Stimulated activated naive CD8-positive, alpha-beta T cell treated with anti-CD3 and anti-CD28 coated beads, Interleukin-15, amount 100 ng/mL, for 72 hours (primary cell): ENCODE results near the gene PACS2.
A peak's percentile ranks its signal among the peaks of the same experiment; 100 is the strongest.
"Not testable (repeated sequence)": the region's sequence is repeated elsewhere in the genome, so short reads cannot be mapped to it uniquely, and the experiment has no call there.

Experiments used
- ATAC-seq: fragments of 150-1000 bp; cut with Tn5 transposase; 2 replicates; pipeline ENCODE4 v1.10.0; 2021; ENCODE audit warnings: mild to moderate bottlenecking, moderate library complexity
- DNase-seq, 2 donors: peaks; one replicate each; pipeline ENCODE4 v3.0.0; 2021 to 2022
- H3K27ac Mint-ChIP-seq, 2 donors: one replicate each; pipeline ENCODE4 v1.8.0; 2022; ENCODE audit warnings: mild to moderate bottlenecking in 2 of 2, mixed read lengths in 2 of 2, moderate library complexity in 2 of 2
- H3K27me3 Mint-ChIP-seq: one replicate; pipeline ENCODE4 v1.8.0; 2022; ENCODE audit warnings: mixed read lengths
- H3K4me1 Mint-ChIP-seq: one replicate; pipeline ENCODE4 v1.8.0; 2022; ENCODE audit warnings: mild to moderate bottlenecking, mixed read lengths
- H3K4me3 Mint-ChIP-seq, 2 donors: one replicate each; pipeline ENCODE4 v1.8.0; 2022; ENCODE audit warnings: mild to moderate bottlenecking in 2 of 2, mixed read lengths in 2 of 2, moderate library complexity in 1 of 2
- H3K9me3 Mint-ChIP-seq, 2 donors: one replicate each; pipeline ENCODE4 v1.8.0; 2022; ENCODE audit warnings: mixed read lengths in 2 of 2

PACS2 gene

DNA sequence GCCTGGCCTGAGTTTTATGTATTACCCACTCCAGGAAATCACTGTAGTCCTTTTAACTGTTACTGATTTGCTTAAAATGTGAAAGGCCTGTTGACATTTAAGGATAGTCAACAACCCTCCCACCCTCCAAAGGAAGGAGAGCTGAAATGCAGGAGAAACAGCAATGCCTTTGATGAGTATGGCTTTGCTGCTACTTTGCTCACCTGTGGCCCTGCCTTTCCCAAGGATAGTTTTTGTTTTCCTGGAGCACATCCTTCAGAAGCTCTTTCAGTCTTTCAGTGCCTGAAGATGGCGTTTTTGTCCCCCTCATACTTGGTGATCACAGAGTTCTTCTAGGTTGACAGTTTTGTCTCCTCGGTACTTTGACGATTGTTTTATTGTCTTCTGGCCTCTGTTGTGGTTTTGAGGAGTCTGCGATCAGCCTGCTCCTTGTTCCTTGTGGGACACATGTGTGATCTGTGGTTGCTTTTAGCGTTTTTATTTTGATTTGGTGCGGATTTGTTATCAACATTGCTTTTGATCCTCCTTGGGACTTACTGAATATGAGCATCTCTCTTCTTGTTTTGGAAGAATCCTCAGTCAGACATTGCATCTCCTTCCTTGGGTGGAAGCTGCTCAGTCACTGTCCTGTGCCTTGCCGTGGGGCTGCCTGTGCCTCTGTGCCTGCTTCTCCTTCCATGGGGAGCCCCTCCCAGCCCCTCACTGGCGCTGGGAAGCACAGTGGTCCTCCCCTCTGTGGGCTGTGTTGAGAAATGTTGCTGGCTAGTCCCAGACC lies 17.2 kb downstream of the PACS2 start:
- DNase-seq = no peak
- ATAC-seq = no peak
- H3K27ac Mint-ChIP-seq = peak overlapping the region in 1 of 2 donors; percentile 69
- H3K9me3 Mint-ChIP-seq = no peaks in the 10 kb centered on the region
- H3K4me3 Mint-ChIP-seq = no peak overlapping the region
- no peaks in the 10 kb centered on the region for H3K27me3 Mint-ChIP-seq
- H3K4me1 Mint-ChIP-seq = peaks cover 51% of the 10 kb centered on the region

DNA sequence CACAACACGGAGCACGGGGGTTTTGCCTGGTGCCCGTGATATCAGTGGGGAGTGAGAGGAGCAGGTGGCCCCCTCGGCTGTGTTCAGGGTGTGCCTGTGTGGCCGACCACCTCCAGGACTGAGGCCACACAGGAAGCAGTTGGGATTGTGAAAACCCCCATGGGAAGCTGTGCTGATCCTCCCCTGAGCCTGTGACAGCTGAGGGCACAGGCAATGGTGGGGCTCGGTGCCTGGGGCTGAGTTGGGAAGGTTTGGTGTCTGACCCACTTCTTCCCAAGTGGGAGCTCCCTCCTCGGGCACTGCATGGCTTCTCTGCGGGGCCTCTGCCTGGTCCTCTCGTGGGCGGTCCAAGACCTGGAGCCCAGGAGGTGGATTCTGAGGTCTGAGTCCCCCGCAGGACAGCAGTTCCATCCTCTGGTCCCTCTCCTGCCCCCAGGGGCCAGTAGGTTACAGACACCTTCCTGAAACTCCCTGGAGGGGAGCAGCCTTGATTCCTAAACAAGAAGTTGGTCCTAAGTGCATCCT lies 17.9 kb downstream of the PACS2 start:
- Mint-ChIP-seq H3K4me3 (no peak overlapping the region), H3K27ac (no peak overlapping the region), H3K9me3 (no peaks in the 10 kb centered on the region), H3K27me3 (no peaks in the 10 kb centered on the region), H3K4me1 (peaks cover 51% of the 10 kb centered on the region)
- DNase-seq (no peak), ATAC-seq (no peak)

DNA sequence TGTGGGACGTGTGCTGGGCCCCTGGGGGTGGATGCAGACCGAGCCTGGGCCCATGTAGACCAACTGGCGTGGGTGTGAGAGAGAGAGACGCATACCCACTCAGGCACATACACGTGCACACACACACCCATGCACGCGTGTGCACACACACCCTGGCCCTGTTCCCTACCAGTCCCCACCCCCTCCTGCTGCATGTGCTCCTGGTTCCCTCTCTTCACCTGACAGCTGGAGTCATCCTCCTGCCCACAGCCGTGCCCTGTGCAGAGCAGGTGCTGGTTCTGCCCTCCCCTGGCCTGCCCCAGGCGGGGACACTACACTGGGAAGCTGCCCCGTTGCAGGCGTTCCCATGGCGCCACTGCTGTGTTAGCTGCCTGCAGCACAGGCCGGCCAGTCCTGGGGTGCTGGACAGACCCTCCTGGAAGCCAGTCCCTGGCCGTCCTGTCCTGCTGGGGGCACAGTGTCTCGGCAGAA lies 18.5 kb downstream of the PACS2 start:
- DNase-seq (no peak), ATAC-seq (no peak)

DNA sequence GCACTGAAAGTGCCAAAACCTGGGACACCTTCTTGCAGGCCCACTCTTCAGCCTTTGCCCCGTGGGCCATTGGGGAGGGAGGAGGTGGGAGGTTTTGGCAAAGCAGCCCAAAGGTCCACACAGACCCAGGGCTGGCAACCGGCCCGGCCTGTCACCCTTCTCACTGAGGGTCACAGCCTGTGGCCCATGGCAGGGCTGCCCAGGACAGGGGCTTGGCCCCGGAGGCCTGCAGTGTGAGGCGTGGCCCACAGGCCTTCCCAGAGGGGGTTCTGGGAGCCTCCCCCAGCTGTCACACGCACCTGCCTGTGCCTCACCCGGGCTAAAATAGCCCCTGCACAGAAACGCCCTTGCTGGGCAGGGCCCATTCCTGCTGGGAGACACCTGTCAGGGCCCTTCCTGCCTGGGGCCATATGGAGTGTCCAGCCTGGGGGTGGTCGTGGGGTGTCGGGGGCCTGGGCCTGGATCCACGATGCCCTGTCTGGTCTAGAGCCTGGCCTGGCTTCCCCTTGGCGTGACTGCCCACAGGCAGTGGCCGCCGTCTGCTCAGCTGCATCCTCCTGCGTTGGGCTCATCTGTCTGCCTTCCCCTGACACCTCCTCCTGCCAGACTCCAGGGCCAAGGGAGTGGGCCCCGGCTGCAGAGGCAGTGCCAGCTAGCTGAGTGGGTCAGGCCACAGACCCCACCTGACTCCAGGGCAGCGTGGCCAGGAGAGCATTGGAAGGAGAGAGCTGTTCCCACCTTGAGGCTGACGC lies 19.2 kb downstream of the PACS2 start:
- H3K27me3 Mint-ChIP-seq = no peaks in the 10 kb centered on the region
- H3K9me3 Mint-ChIP-seq = no peaks in the 10 kb centered on the region
- DNase-seq (no peak), ATAC-seq (no peak)
- H3K27ac Mint-ChIP-seq = no peak overlapping the region
- no peak overlapping the region for H3K4me3 Mint-ChIP-seq
- peaks cover 43% of the 10 kb centered on the region for H3K4me1 Mint-ChIP-seq

More for the DNA sequence above, 18.5 kb downstream of the PACS2 start:
- Mint-ChIP-seq H3K9me3 (no peaks in the 10 kb centered on the region), H3K4me1 (peaks cover 50% of the 10 kb centered on the region), H3K27ac (peak overlapping the region in 1 of 2 donors; percentile 44), H3K4me3 (no peak overlapping the region), H3K27me3 (no peaks in the 10 kb centered on the region)

DNA sequence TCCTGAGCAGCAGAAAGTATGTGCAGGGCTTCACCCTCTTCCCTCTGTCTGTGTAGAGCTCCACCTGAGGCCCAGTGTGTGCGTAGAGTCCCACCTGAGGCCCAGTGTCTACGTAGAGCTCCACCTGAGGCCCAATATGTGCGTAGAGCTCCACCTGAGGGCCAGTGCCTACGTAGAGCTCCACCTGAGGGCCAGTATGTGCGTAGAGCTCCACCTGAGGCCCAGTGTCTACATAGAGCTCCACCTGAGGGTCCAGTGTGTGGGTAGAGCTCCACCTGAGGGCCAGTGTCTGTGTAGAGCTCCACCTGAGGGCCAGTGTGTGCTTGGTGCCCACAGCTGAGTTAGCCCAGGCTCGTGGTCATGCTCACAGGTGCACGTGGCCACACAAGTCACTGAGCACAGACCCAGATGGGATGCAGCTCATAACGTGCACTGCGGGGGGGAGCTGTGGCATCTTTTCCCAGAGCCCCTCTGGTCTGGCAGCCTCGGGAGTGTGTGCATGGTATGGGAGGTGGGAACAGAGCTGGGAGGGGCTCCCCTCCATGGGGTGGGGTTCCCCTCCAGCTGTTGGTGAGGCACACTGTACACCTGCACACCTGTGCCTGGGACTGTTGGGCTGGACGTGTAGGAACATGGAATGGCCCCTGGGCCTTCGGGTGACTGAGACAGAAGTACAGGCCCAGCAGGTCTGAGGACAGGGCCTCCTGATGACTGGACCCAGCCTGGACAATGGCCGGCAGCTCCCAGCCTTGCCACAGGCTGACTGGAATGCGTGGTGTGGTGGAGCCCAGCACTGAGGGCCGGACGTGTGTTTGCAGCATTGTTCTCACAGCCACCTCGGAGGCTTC lies 20.1 kb downstream of the PACS2 start:
- ATAC-seq (no peak), DNase-seq (no peak)
- no peaks in the 10 kb centered on the region for H3K27me3 Mint-ChIP-seq
- H3K27ac Mint-ChIP-seq = no peak overlapping the region
- H3K9me3 Mint-ChIP-seq = no peaks in the 10 kb centered on the region
- H3K4me3 Mint-ChIP-seq = no peak overlapping the region
- H3K4me1 Mint-ChIP-seq = peaks cover 34% of the 10 kb centered on the region

DNA sequence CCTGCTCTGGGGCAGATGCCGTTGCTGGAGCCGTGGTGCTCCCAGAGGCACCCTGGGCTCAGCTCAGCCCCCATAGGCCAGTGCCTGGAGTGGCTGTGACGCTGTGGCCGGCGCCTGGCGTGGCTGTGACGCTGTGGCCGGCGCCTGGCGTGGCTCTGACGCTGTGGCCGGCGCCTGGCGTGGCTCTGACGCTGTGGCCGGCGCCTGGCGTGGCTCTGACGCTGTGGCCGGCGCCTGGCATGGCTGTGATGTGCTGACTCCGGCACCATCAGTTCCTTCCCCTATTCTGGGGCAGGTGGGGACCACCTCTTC lies 20.6 kb downstream of the PACS2 start:
- H3K4me3 Mint-ChIP-seq, H3K27me3 Mint-ChIP-seq, DNase-seq, H3K27ac Mint-ChIP-seq, H3K9me3 Mint-ChIP-seq, ATAC-seq: not testable (repeated sequence)
- H3K4me1 Mint-ChIP-seq = peaks cover 34% of the 10 kb centered on the region

DNA sequence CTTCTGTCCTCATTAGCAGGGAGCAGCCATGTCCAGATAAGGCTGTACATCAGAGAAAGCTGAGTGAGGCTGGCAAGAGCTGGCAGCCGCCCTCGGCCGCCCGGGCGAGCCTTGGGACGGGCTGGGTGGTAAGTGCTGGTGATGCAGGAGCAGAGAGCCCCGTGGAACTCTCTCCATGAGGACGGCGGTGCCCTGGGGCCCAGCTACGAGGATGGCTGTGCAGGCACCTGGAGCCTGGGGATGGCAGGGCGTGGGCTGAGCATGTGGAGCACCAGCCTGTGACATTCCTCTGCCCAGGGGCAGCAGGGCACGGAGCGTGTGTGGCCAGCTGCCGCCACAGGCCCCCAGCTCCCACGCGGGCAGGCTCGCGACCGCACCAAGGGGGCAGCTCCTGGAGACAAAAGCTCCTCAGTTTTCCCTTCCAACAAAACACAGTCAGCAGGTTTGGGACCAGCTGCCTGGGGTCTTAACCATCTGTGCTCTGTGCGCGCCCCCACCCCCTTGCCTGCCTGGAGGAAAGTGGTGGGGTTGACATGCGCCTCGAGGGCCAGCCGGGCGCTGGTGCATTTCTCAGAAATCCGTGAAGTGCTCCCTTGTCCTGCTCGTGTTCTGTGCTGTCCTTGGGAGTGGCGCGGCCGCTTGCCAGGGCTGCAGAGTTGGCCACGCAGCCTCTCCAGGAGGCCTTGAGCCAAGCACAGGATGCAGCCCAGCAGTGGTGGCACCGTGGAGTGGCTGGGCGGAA lies 21.4 kb downstream of the PACS2 start:
- Mint-ChIP-seq H3K4me1 (peaks cover 34% of the 10 kb centered on the region), H3K9me3 (no peaks in the 10 kb centered on the region), H3K4me3 (no peak overlapping the region), H3K27ac (no peak overlapping the region), H3K27me3 (no peaks in the 10 kb centered on the region)
- no peak for ATAC-seq
- DNase-seq = no peak

DNA sequence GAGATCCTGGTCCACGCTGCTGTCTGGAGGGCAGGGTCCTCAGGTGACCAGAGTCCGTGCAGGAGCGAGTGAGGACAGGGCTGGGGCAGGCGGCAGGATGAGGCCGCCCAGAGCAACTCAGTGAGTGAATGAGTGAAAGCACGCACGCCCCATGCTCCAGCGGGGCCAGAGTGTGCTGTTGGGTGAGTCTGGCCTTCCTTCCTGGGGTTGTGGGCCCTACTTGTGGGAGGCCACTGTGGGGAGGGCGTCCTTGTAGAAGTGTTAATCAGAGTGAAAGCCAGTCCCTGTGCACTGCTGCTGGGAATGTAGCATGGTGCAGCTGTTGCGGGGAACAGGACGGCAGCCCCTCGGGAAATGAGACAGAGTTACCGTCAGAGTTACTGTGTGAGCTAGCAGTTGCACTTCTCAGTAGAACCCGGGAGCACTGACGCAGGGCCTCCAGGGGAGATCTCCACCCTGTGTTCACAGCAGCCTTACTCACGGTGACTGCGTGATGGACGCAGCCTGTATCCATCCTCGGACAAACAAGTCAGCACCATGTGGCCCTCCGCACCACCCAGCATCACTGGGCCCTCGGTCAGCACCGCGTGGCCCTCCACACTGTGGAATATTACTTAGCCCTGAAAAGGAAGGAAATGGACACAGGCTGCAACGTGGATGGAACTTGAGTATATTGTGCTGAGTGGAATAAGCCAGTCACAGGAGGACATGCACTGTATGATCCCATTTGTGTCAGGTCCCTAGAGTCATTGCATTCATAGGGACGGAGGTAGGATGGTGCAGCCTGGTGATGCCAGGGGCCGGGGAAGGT lies 22.1 kb downstream of the PACS2 start:
- no peak for DNase-seq
- Mint-ChIP-seq H3K27ac (no peak overlapping the region), H3K9me3 (no peaks in the 10 kb centered on the region), H3K4me1 (peaks cover 34% of the 10 kb centered on the region), H3K4me3 (no peak overlapping the region), H3K27me3 (no peaks in the 10 kb centered on the region)
- no peak for ATAC-seq

DNA sequence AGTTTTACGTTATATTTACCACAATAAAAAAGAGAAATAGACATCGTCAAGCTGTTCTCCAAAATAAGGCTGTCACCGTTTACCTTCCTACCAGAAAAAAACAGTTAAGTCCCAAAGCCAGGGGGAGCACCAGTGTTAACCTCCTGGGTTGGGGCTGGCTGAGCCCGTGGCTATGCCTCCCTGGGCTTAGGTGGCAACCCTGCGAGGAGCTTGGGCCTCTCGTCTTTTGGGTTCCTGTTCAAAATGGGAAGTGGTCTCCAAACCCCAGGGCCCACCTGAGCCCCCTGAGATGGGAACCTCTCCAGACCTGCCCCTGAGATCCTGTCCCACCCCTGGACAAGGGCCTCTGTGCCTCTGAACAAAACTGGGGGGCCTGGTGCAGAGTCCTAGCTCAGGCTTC lies 22.9 kb downstream of the PACS2 start:
- ATAC-seq (no peak), DNase-seq (no peak)
- Mint-ChIP-seq H3K27ac (no peak overlapping the region), H3K4me3 (no peak overlapping the region), H3K4me1 (peaks cover 30% of the 10 kb centered on the region), H3K9me3 (no peaks in the 10 kb centered on the region), H3K27me3 (no peaks in the 10 kb centered on the region)

DNA sequence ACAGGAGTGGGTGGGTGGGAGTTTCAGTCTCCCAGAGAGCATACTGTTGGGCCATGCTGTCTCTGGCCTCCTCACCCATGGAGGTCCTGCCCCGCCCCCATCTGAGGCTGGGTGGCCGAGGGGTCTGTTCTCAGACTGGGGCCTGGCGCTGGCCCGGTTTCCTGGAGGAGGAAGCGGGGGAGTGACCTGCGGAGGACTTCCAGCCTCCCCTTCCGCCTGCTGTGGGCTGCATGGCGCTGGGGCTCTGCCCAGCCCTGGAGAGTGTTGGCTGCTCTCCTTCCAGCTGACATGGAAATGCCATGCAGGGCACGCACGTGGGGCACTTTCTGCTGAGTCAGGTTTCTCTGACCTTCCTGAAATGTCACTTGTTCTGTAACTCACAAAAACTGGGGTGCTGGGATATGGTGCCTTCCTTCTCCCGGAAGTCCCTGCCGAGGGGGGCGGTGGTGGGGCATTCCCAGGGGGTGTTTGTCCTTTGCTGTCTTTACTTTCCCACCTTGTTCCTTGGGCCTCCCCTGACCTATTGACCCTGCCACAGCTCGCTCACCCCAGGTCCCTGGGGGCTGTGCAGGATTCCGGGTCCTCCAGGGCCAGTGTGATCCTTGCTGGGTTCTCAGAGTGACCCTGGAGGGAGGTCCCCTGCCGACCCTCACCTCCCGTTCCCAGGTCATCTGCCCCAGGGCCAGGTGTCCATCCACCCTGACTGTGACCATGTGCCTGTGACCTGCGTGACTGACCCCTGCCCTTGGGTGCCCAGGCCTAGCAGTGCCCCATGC lies 23.6 kb downstream of the PACS2 start:
- no peak for DNase-seq
- ATAC-seq = no peak

DNA sequence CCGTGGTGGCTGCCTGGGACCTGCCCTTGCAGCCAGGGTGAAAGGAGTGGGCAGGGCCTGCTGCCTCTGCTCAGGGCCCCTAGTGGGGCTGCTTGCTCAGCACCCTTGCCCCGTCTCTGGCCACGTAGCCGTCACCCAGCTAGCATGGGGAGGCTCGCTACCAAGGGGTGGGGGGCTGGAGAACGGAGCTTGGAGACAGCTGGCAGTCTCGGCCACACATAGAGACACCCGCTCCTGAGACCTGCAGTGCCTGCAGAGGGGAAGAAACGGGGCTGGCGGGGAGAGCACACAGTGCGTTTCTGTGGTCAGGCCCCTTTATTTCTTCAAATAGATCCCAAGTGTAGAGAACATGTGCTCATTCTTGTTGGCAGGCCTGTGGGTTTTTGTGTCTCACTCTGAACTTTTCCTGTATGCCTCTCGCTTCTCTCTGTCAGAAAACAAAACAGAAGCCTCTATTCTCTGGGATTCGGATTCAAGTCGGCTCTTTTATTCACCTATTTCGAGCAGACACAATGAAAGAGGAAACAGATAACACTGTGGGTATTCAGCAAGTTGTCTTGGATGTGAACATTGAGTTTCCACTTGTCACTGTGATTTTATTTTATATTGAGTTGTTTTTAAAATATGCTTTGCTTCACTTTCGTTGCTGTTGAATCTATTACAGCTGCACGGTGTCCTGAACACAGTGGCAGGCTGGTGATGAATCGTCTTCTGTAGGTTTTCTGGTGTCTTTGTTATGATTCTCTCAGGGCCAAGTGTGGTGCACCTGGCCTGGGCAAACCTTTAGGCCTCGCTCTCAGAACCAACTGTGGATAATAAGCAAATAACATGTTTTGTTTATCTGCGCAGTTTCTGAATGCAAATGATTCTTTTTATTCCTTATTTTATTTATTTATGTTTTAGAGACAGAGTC lies 26.5 kb downstream of the PACS2 start:
- peak overlapping the region in 1 of 2 donors; percentile 42 for H3K27ac Mint-ChIP-seq
- H3K9me3 Mint-ChIP-seq = peaks cover 5 to 7% of the 10 kb centered on the region in 2 donors
- peaks cover 21% of the 10 kb centered on the region for H3K4me1 Mint-ChIP-seq
- no peak for DNase-seq
- peak overlapping the region in 1 of 2 donors; percentile 10 for H3K4me3 Mint-ChIP-seq
- no peaks in the 10 kb centered on the region for H3K27me3 Mint-ChIP-seq
- peak; percentile 42 for ATAC-seq

More for the DNA sequence above, 23.6 kb downstream of the PACS2 start:
- H3K27ac Mint-ChIP-seq = peak overlapping the region in 1 of 2 donors; percentile 34
- no peaks in the 10 kb centered on the region for H3K9me3 Mint-ChIP-seq
- H3K27me3 Mint-ChIP-seq = no peaks in the 10 kb centered on the region
- peaks cover 23% of the 10 kb centered on the region for H3K4me1 Mint-ChIP-seq
- H3K4me3 Mint-ChIP-seq = no peak overlapping the region

DNA sequence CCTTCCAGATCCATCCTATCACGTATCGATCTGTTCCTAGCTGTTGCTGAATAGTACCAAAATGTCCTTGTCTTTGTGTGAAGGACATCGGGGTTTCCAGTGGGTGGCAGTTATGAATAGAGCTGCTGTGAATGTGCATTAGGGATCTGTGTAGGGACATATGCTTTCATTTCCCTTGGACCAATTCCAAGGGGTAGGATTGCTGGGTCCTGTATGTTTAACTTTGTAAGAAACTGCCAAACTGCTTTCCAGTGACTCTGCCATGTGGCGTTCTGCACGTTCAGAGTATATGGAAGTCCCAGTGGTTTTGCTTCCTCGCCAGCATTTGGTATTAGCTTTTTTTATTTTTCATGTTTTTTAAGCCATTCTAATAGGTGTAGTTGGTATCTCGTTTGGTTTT lies 28.6 kb downstream of the PACS2 start:
- peaks cover 5 to 7% of the 10 kb centered on the region in 2 donors for H3K9me3 Mint-ChIP-seq
- H3K4me3 Mint-ChIP-seq = no peak overlapping the region
- no peak overlapping the region for H3K27ac Mint-ChIP-seq
- DNase-seq = no peak
- peaks cover 21% of the 10 kb centered on the region for H3K4me1 Mint-ChIP-seq
- H3K27me3 Mint-ChIP-seq = no peaks in the 10 kb centered on the region
- ATAC-seq = no peak

DNA sequence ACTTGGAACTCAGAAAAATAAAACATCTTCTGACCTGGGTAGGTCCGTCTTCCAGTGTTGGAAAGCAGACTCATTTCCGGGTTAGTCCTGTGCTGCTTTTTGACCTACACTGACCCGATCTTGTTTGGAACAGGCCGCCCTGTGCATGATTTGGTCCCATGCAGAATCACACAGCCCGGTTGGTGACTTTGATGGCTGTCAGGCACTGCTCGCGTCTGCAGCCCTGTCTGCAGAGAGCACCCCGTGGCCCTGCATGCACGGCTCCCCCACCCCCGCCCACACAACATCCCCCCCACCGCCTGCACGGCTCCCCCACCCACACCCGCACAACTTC lies 31.6 kb downstream of the PACS2 start:
- Mint-ChIP-seq H3K9me3 (peaks cover 5 to 7% of the 10 kb centered on the region in 2 donors), H3K27me3 (no peaks in the 10 kb centered on the region), H3K27ac (no peak overlapping the region), H3K4me1 (peaks cover 7% of the 10 kb centered on the region), H3K4me3 (no peak overlapping the region)
- no peak for ATAC-seq
- DNase-seq = no peak
